K562 (cell line): ENCODE measurements around the gene ANKRD13A. TPM values are rescaled to one million over a fixed set of nuclear protein-coding genes. Genes with fewer than 3 reads are reported as not detected.
A peak's percentile ranks its signal among the peaks of the same experiment; 100 is the strongest.

Source experiments
- CBFA2T3 ChIP-seq: fragments of 450-650 bp; IDR thresholded peaks from 2 replicates; pipeline ENCODE4 v1.6.1; 2017
- EHMT2 ChIP-seq: fragments of 450-650 bp; IDR thresholded peaks from 2 replicates; pipeline ENCODE4 v1.6.1; 2018; ENCODE audit warnings: antibody characterized with exemption
- ELF4 ChIP-seq: fragments of 450-650 bp; formaldehyde crosslinking; IDR thresholded peaks from 2 replicates; pipeline ENCODE4 v1.4.0; 2022; ENCODE audit warnings: missing genetic modification characterization
- GABPB1 ChIP-seq: sonication (generic); formaldehyde crosslinking; IDR thresholded peaks from 2 replicates; pipeline ENCODE4 v1.8.0; 2022; ENCODE audit warnings: mild to moderate bottlenecking, missing genetic modification reagents
- GATAD2A ChIP-seq: fragments of 450-650 bp; IDR thresholded peaks from 2 replicates; pipeline ENCODE4 v1.6.1; 2017
- PML ChIP-seq: IDR thresholded peaks from 2 replicates; pipeline ENCODE4 v1.6.1; 2012; ENCODE audit warnings: low read length, inconsistent platforms
- STAT5A ChIP-seq: IDR thresholded peaks from 2 replicates; pipeline ENCODE4 v1.6.1; 2012; ENCODE audit warnings: low read length, inconsistent platforms, borderline replicate concordance
- YY1 ChIP-seq, 3 experiments: IDR thresholded peaks; 2 replicates each; pipeline ENCODE4 v1.6.1; 2011; ENCODE audit warnings: low read length in 2 of 3, mild to moderate bottlenecking in 2 of 3, moderate library complexity in 2 of 3, borderline replicate concordance in 1 of 3, control low read depth in 1 of 3, low read depth in 1 of 3; ENCODE audit not compliant: insufficient read depth in 3 of 3, insufficient replicate concordance in 2 of 3, control insufficient read depth in 1 of 3, insufficient read length in 1 of 3; ENCODE audit errors: extremely low read depth in 1 of 3
- ZFX ChIP-seq: sonication (generic); formaldehyde crosslinking; IDR thresholded peaks from 2 replicates; pipeline ENCODE4 v1.8.0; 2022; ENCODE audit warnings: mild to moderate bottlenecking, missing genetic modification reagents, moderate library complexity
- ZNF311 ChIP-seq: fragments of 250-450 bp; sonication (Bioruptor Pico); IDR thresholded peaks from 2 replicates; pipeline ENCODE4 v1.4.0; 2020; ENCODE audit warnings: mild to moderate bottlenecking, moderate library complexity
- polyA plus RNA-seq, 8 experiments: library from polyadenylated mRNA; depleted of rRNA in 4 of 8; stranded (reverse) in 5 of 8; unstranded in 3 of 8; fragments of >200 nt; fragmentation: Nextera tagmentation in 2 of 8; fragmentation: Illumina TruSeq in 1 of 8; extraction: Ambion mirVana in 2 of 8; extraction: Trizol in 1 of 8; gene quantifications; 2 replicates each; pipeline versions ENCODE4 v1.2.1 to v1.2.3, GENCODE V29; 2011 to 2014; ENCODE audit warnings: inconsistent platforms in 1 of 8, missing spikeins in 1 of 8
- total RNA-seq, 7 experiments: library from RNA; depleted of rRNA in 6 of 7; stranded (reverse); fragments of >200 nt in 6 of 7; fragmentation: Illumina TruSeq in 2 of 7; extraction: Trizol in 2 of 7; gene quantifications; 2 replicates each; pipeline versions ENCODE4 v1.2.1 to v1.2.3, GENCODE V29; 2011 to 2021; ENCODE audit warnings: low replicate concordance in 1 of 7
- TF ChIP-seq, protein P1 (sequence below), 2 experiments: fragments of 450-650 bp in 1 of 2; sonication (generic) in 1 of 2; formaldehyde crosslinking in 1 of 2; IDR thresholded peaks; 2 replicates each; pipeline versions ENCODE4 v1.7.1 to v1.9.0; 2016 to 2022; ENCODE audit warnings: inconsistent platforms in 1 of 2, mild to moderate bottlenecking in 1 of 2, missing genetic modification reagents in 1 of 2
- TF ChIP-seq, protein P2 (sequence below), 2 experiments: fragments of 200-800 bp in 1 of 2; sonication (Bioruptor generic) in 1 of 2; sonication (generic) in 1 of 2; formaldehyde crosslinking in 1 of 2; IDR thresholded peaks in 1 of 2; conservative IDR thresholded peaks in 1 of 2; 2 replicates each; pipeline versions ENCODE4 v1.5.0 to v1.6.1; 2016 to 2020; ENCODE audit warnings: missing compliant biosample characterization in 1 of 2, missing genetic modification characterization in 1 of 2, missing genetic modification reagents in 1 of 2
- TF ChIP-seq, protein P3 (sequence below): sonication (generic); formaldehyde crosslinking; IDR thresholded peaks from 2 replicates; pipeline ENCODE4 v1.8.0; 2022; ENCODE audit warnings: missing genetic modification reagents, mild to moderate bottlenecking, moderate library complexity, borderline replicate concordance

The ANKRD13A gene
- total and polyA plus RNA-seq, 9 of the 15 experiments (the other 6 are each of a cell fraction or from before 2014, with no cell fraction given), result 5.0 to 55.0 (median 41.5) TPM

DNA sequence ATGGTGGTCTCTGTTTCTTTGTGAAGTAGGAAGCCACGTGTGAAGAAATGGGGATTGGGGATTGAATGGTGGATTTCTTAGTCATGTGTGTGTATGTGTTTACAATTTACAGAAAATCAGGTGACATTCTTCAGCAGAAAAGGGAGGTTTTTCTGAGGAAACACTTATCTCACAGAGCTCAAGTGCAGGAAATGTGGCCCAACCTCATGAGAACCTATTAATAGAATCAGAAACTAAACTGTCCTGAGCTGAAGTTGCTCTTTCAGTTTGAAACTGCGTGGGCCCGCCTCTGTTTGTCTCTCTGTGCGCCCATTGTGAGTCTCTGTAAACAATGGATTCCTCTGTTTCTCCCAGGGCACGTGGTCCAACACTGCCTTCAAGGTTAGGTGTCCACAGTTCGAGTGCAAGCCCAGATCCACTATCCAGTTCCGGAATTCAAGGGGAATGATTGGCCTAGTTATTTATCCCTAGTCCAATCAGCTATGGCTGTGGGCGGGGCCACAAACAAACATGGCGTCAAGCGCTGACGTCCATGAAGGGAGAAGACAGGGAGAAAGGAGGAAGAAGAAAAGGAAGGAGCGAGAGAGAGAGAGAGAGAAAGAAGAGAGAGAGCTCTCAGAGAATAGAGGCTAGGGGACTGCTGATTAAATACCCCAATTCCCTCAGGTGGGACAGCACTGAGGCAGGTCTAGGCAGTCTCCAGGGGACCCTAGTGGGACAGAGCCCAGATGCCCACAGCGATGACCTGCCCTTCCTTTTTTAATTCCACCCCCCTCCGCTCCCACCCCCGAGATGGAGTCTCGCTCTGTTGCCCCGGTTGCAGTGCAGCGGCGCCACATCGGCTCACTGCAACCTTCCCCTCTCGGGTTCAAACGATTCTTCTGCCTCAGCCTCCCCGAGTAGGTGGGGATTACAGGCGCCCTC lies 80.5 kb downstream of the ANKRD13A start (continued):
- TF ChIP-seq, protein P1, sequence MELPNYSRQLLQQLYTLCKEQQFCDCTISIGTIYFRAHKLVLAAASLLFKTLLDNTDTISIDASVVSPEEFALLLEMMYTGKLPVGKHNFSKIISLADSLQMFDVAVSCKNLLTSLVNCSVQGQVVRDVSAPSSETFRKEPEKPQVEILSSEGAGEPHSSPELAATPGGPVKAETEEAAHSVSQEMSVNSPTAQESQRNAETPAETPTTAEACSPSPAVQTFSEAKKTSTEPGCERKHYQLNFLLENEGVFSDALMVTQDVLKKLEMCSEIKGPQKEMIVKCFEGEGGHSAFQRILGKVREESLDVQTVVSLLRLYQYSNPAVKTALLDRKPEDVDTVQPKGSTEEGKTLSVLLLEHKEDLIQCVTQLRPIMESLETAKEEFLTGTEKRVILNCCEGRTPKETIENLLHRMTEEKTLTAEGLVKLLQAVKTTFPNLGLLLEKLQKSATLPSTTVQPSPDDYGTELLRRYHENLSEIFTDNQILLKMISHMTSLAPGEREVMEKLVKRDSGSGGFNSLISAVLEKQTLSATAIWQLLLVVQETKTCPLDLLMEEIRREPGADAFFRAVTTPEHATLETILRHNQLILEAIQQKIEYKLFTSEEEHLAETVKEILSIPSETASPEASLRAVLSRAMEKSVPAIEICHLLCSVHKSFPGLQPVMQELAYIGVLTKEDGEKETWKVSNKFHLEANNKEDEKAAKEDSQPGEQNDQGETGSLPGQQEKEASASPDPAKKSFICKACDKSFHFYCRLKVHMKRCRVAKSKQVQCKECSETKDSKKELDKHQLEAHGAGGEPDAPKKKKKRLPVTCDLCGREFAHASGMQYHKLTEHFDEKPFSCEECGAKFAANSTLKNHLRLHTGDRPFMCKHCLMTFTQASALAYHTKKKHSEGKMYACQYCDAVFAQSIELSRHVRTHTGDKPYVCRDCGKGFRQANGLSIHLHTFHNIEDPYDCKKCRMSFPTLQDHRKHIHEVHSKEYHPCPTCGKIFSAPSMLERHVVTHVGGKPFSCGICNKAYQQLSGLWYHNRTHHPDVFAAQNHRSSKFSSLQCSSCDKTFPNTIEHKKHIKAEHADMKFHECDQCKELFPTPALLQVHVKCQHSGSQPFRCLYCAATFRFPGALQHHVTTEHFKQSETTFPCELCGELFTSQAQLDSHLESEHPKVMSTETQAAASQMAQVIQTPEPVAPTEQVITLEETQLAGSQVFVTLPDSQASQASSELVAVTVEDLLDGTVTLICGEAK (IDR thresholded peaks at IDR 0.05), result no peak
- TF ChIP-seq, protein P1 (CRISPR knock-in tag; IDR thresholded peaks at IDR 0.05), result no peak
- TF ChIP-seq ELF4 (CRISPR knock-in tag) (peak; percentile 51; the same call in 1 of the 2 replicates), GABPB1 (CRISPR knock-in tag) (peak; percentile 87), GATAD2A (no peak), ZFX (peak; percentile 66; the same call in 1 of the 2 replicates), YY1 (IDR thresholded peaks at IDR 0.05; ENCODE audit: borderline replicate concordance in 1 of 3, control insufficient read depth in 1 of 3, extremely low read depth in 1 of 3, insufficient read depth in 3 of 3, insufficient read length in 1 of 3, insufficient replicate concordance in 2 of 3, low read depth in 1 of 3, low read length in 2 of 3) (peak; percentile 69 to 99 (median 90)), STAT5A (peak; percentile 87), CBFA2T3 (peak; percentile 52), EHMT2 (peak; percentile 86), PML (no peak), ZNF311 (CRISPR knock-in tag) (peak; percentile 79)
- TF ChIP-seq, protein P2, sequence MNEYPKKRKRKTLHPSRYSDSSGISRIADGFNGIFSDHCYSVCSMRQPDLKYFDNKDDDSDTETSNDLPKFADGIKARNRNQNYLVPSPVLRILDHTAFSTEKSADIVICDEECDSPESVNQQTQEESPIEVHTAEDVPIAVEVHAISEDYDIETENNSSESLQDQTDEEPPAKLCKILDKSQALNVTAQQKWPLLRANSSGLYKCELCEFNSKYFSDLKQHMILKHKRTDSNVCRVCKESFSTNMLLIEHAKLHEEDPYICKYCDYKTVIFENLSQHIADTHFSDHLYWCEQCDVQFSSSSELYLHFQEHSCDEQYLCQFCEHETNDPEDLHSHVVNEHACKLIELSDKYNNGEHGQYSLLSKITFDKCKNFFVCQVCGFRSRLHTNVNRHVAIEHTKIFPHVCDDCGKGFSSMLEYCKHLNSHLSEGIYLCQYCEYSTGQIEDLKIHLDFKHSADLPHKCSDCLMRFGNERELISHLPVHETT (CRISPR knock-in tag; conservative IDR thresholded peaks at IDR 0.05 in 1 of 2, IDR thresholded peaks at IDR 0.05 in 1 of 2), result peak in 1 of 2 experiments; percentile 95; a peak in 2 of 4 replicates
- TF ChIP-seq, protein P3, sequence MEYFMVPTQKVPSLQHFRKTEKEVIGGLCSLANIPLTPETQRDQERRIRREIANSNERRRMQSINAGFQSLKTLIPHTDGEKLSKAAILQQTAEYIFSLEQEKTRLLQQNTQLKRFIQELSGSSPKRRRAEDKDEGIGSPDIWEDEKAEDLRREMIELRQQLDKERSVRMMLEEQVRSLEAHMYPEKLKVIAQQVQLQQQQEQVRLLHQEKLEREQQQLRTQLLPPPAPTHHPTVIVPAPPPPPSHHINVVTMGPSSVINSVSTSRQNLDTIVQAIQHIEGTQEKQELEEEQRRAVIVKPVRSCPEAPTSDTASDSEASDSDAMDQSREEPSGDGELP (CRISPR knock-in tag), result peak; percentile 78
